HG03039 (cell line): ENCODE measurements around the gene CCDC85A.

Experiments
- ATAC-seq: cut with Tn5 transposase; IDR thresholded peaks from one replicate; pipeline ENCODE4 v1.9.1; 2021; ENCODE audit warnings: mild to moderate bottlenecking, moderate library complexity; ENCODE audit not compliant: unreplicated experiment

Gene CCDC85A

DNA sequence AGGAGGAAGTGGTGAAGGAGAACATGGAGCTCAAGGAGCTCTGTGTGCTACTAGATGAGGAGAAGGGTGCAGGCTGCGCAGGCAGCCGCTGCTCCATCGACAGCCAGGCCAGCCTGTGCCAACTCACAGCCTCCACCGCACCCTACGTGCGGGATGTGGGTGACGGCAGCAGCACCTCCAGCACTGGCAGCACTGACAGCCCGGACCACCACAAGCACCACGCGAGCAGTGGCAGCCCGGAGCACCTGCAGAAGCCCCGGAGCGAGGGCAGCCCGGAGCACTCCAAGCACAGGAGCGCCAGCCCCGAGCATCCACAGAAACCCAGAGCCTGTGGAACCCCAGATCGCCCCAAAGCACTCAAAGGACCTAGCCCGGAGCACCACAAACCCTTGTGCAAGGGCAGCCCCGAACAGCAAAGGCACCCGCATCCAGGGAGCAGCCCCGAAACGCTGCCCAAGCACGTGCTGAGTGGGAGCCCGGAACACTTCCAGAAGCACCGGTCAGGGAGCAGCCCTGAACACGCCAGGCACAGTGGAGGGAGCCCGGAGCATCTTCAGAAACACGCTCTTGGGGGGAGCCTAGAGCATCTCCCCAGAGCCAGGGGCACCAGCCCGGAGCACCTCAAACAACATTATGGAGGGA, 9.0 kb downstream of the CCDC85A start:
- no peak for ATAC-seq

DNA sequence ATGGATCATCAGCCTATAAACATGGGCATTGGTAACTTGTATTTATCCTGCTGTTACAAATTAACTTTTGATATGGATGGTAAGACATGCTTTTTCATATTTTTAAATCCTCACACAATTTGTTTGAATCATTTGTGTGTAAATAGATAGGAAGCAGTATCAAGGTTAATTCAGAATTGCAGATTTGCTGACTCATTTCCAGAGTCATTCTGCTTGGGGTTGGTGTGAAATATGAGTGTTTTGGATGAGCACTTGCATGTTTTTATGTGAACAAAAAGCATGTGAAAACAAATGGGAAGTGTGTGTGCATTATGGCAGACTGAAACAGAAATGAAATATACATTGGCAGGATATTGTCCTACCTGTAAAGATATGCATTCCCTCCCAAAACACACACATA, 11.8 kb downstream of the CCDC85A start:
- no peak for ATAC-seq

DNA sequence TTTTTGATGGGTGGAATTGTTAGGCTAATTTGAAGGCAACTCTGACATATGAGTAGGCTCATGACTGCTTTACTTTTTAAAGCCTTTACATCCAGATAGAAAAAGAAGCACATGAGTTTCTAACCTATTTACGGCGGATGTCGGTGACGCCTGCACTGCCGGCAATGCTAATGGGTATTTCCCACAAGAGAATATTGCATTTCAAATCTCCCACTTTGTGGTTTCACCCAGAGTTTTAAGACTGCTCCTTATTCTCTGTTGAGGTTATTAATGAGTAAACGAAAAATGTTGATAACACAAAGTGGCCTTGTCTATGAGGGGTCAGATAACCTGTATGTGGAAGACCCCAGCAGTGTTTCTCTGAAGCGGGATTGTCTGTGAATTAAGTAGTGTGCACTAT, 14.0 kb downstream of the CCDC85A start:
- ATAC-seq: no peak

DNA sequence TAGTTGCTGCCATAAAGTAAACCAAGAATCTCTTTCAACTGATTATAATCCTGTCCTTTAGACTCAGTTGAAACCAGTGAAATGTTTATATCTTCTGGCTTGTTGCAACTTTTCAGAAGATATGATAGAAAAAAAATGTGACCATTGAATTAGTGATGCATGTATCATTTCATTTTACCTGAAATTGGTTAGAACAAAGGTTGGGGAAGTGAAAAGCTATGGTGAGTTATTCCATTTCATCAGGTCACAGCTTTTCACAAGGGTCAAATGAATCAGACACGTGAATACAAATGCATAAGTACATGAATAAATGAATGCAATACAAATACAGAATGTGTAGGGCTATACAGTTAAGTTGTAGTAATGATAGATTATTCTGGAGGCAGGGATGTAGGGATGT, 15.1 kb downstream of the CCDC85A start:
- no peak for ATAC-seq

DNA sequence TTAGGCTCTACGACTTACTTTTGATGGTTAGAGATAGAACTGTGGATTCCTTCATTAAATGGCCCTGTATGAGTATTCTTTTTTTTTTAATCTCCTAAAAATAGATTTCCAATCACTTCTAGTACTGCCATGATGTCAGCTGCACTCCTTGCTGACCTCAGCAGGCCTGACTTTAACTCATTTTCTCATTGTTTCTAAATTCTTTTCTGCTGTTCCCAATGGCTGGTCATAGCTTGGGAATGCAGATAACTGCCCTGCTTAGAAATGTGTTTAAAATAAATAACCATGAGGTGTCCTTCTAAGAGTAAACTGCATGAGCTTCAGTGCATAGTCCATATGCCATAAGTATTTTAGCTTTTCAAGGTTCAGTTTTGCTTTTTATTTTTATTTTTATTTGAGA, 15.7 kb downstream of the CCDC85A start:
- ATAC-seq: no peak

DNA sequence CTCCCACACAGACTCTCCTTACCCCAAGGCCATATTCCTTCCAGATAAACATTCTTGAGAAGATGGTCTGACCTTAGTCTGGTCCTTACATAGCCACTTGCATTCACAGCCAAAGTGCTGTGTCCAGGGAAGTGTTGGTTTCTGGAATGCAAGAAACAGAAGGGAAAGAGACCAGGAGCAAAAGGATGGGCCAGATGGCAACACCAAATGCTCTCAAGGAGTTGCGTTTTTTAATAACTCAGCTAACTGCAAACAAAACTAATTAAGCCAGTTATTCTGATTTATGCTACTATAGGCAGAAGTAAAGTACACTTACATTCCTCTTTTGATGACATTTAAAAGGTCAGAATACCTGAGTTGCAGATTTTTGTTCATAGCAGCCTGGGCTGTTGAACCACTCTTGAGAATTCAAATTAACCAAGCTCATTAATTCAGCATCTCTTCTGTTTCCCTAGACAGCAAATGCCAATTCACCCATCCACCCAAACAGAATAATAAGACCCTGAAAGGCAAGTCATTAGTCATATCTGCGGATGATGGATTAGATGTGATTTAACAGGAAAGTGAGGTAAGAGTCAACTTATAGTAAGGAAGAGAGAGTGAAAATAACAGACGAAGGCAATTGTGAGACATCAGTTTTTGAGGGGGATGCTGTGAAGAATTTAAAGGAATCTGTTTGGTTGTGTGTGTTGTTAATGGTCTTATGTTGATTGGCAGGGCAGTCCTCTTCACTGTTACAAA, 18.8 kb downstream of the CCDC85A start:
- no peak for ATAC-seq

DNA sequence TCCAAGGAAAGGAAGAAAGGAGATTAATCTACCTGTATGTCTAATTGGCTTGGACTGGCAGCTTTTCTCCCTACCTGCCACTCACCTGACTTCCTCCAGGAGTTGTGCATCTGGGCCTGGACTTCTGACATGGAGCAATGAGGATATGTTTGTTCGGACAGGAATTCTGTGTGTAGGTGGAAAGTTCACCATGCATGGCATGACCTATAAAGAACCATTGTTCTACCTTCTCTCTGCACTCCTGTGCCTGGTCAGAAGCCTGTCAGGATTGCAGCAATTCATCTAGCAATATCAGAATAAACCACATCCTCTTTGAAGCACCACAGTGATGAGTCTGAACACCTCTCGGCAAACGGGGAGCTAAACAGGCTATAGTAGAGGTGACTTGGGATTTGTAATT, 20.8 kb downstream of the CCDC85A start:
- no peak for ATAC-seq

DNA sequence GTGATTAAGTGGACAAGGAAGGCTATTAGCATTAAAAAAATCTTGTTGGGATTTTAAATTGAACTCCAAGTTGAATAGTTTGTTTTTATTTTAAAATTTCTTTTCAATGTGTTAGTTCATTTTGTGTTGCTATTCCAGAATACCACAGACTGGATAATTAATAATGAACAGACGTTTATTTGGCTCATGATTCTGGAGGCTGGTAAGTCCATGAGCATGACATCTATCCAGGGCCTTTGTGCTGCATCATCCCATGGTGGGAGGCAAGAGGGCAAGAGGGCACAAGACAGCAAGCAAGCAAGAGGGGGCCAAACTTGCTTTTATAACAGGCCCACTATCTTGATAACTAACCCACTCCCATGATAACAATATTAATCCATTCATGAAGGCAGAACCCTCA, 22.5 kb downstream of the CCDC85A start:
- ATAC-seq: no peak

DNA sequence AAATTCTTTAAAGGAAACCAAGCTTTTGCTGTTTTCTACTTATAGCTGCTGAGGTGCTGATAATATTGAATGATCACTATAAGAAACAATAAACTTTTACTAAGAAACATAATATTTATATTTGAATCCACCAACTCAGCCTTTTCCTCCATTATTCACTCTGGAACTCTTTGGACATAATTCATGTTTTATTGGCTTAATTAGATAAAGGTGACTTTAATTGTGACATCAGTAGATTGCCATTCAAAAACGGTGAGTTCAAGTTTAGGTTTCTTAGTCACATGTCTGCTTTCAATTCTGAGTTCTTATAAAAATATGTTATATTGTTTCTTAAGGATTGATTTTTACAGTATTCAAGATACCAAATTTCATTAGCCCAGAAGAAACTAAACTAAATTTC, 24.0 kb downstream of the CCDC85A start:
- no peak for ATAC-seq

DNA sequence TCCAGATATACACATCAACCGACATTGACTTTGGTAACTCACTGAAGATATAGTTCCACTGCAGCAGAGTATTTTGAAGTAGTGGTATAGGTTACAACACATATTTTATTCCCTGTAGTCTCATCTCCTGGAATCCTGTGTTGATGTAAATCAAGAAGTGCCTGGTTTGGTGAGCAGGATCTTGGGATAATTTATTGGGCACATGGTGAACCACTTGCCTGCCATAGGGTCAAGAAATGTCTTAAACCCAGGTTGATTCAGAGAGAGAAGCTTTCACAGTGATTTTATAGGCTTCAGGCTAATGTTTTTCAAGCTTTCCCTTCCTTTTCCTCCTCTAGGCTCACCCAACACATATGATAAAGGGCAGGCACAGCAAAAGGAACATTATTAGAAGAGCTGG, 24.6 kb downstream of the CCDC85A start:
- ATAC-seq: no peak

DNA sequence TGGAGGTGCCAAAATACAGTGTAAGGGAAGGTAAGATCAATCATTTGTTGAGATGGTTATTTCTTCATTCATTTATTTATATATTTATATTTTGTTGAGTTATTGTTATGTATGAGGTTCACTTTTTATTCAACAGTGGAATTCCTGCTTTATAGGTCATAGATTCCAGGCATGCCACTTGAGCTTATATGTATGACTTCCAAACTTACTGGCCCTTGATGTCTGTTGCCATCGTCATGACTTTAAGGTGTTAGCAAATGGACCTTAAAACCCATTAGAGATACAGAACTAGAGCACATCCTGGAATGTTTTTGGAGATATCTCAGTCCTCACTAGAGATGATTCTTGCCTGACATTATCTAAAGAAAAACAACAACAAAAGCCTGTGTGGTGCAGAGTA, 25.9 kb downstream of the CCDC85A start:
- ATAC-seq: no peak

DNA sequence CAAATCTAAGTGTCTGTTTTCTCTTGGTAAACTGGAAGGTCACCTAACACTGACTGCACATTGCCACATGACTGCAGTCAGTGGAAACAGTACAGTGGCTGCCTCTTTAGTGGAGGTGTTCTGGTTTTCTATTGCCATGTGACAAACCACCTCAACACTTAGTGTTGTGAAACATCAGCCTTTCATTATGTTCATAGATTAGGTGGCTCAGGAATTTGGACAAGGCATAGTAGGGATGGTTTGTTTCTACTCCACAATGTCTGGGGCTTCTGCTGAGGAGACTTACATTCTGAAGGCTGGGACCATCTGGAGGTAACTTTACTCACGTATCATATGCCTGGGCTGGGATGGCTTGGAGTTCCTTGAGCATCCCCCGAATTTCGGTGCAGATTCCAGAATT, 26.5 kb downstream of the CCDC85A start:
- no peak for ATAC-seq

DNA sequence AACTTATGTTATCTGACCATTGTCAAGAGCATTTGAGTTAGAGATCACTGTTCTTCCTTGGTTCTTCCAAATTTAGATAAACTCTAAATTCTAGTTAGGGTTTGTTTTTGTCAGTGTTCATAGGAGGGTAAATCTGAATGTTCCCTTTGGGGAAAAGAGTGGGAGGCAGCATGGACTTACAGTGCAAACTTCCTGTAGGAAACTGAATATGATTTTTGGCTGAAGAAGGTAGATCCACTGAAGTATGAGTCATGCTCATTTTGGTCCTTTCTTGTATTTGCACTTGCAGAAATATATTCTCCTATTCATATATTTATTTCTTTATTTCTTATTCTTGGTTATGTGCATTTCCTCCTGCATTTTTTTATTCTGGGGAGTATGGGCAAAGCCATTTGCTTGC, 27.3 kb downstream of the CCDC85A start:
- ATAC-seq: no peak

DNA sequence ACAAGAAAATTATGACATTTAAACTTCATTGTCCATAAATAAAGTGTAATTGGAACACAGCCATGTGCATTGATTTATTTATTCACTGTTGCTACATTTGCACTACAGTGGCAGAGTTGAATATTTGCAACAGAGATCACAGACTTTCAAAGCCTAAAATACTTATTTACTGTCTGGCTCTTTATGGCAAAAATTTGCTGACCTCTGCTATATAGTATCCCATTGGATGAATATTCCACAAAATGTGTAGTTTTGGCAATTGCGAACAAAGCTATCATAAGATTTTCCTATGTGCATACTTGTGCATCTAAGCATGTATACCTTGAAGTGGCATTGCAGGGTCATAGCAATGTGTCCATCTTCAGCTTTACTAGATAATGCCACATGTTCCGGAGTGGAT, 32.1 kb downstream of the CCDC85A start:
- no peak for ATAC-seq

DNA sequence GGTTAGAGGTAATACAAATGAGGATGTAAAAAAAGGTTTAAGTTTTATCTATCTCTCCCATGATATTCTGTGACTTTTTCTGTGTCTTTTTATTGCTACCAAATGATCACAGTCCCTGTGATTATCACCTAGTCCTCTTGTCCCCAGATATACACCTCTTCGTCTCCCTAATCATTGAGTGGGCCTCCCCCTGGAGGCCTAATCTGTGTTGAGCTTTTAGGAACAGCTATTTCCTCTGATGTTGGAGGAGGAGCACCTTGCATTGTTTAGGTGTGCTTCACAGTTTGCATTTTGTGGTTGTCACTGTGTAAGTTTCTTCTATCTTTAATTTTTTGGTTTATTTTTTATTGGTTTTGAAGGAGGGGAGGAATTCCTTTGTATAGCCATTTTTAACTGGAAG, 33.3 kb downstream of the CCDC85A start:
- no peak for ATAC-seq

DNA sequence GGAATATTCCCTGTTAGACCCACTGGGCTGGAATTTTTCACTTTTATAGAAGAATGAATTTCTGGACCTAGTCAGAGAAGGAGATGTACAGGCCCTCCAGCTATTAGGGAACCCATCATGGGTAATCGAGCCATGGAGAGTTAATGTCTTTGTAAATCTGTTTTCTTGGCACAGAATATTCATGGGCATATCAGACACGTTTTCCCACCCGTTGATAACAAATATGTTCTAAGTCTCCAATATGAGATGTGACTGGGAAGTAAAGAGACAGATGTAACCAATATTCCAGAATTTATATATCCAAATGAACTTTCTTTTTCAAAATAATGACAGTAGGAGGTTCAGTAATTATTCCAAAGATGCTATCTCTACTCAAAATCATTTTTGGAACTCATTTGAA, 38.7 kb downstream of the CCDC85A start:
- no peak for ATAC-seq

DNA sequence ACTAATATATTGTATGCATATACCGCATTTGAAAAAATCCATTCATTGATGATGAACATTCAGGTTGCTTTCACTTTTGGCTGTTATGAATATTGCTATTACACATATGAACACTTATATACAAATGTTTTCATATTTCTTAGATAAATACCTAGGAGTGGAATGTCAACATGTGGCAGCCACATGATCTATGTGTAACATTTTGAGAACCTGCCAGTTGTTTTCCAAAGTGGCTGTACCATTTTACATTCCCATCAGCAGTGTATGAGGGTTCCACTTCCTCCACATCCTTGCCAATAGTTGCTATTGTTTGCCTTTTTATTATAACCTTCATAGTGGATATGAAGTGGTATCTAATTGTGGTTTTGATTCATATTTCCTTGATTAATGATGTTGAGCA, 40.5 kb downstream of the CCDC85A start:
- no peak for ATAC-seq

DNA sequence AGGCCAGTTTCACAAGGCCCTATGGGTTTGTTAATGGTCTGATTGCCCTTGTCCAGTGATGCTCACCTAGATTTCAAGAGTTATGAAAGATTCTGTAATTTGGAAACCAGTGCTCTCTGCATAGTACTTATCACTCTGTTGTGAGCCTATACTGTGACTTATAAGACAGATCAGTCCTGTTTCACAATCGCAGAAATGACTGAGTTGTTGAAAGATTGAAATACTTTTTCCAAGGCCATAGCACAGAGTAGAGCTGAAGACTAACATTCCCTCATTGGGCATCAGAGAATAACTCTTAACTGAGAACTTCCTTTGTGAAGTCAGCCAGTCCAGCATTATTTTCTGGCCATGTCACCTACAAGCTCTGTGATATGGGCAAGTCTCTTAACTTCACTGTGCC, 44.0 kb downstream of the CCDC85A start:
- ATAC-seq: no peak

DNA sequence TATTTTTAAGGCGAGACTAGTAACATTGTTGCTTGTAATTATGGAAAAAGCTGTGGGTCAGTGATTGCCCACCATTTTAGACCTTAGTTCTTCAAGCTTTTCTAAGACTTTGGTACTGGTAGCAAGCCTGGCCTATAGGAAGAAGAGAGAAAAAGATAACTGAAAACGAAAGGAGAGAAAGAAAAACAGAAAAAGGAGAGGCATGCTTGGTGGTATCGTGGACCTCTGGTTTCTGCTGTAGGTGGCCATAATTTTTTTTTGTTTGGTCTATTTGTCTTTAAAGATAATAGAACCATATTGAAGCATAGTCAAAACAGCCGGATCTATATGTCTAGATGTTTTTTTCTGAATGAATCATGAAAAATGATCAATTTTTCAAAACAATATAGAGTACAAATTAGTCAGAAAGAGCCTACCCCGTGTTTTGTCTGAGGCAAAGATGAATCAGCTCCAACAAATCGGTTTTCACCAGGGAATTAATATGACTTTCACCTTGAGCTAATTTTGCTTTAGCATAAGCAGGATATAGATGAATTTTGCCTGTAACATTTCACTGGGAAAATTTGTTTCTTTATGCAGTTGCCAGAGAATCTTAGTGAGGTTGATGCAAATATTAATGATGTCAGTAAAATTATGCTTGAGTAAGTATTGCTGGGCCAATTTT, 45.7 kb downstream of the CCDC85A start:
- no peak for ATAC-seq

DNA sequence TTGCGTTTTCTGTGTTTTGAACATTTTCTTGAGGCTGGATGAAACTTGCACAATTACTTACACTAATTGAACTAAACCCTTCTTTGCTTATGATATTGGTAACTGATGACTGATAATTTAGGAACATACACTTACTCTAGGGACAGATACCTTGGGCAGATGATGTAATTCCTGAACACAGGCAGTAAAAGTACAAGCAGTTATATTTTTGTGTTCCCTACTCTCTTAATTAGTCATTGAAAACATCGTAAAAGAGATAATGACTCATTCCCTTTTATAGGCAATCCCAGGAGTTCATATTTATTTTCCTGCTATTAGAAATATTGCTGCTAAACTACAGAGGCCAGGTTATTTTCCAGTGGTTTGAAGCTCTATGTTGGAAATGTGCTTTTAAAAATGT, 46.4 kb downstream of the CCDC85A start:
- no peak for ATAC-seq

DNA sequence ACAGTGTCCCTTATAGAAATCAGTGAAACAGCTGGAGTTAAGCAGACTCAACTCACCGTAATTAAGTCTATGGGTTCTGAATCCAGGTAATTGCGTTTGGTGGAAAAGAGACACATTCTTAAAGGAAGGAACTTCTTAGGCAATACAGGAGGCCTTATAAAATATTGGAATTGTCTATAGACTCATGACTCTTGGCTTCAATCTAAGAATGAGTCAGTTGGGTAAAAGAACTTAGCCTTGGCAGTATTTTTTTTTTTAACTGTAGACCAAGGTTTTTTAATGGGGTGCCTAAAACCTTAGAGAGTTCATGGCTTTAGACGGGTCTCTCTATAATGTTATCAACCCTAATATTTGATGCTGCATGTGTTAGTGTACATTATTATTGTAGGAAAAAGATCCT, 47.6 kb downstream of the CCDC85A start:
- ATAC-seq: no peak

DNA sequence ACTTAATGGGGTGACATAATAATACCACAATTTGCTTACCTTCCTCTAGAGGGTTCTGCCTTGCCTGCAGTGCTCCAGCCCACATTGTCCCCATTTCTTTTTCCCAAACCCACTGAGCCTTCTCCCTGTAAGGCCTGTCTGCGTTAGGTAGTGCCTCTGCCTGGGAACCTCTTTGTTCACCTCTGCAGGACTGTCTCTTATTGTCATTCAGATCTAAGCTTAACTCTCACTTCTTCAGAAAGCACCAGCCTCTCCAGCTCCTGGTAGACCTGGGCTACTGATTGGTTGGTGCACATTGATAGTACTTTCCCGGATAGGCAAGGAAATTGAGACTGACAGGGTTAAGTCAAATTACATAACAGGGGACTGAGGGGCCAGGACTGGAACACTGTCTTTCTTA, 49.1 kb downstream of the CCDC85A start:
- no peak for ATAC-seq
